Measurements from ENCODE around the gene C14orf93.

DNA sequence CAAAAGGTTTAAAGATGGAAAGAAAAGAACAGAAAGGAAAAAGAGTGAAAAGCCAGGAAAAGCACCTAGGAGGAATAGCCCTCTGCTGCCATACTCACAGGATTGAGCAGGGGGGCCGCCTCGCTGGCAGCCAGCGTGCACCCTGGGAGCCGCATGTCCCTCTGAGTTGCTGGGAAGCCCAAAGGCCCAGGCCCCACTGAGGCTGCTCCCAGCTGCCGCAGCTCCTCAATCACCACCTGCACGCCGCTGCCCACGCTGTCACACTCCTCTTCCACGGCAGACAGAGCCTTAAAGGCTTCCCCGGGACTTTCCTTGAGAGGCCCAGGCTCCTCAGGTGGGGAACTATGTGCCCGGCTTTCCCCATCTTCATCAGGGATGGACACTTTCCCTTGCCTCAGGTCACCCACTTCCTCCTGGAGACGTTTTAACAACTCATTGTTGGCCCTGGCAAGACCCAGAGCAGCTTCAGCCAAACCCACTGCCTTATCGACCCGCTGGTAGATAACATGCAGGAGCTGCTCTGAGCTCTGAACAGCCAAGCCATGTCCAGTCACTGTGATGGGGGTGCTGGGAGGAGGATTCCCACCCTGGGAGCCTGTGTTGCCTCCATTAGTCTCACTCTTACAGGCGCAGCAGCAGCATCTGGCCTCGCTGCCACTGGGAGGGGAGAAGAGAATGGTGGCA, 11.5 kb downstream of the C14orf93 start:
- no peak for TF ChIP-seq POLR2A (IDR thresholded peaks at IDR 0.05)
- TF ChIP-seq, protein P1, sequence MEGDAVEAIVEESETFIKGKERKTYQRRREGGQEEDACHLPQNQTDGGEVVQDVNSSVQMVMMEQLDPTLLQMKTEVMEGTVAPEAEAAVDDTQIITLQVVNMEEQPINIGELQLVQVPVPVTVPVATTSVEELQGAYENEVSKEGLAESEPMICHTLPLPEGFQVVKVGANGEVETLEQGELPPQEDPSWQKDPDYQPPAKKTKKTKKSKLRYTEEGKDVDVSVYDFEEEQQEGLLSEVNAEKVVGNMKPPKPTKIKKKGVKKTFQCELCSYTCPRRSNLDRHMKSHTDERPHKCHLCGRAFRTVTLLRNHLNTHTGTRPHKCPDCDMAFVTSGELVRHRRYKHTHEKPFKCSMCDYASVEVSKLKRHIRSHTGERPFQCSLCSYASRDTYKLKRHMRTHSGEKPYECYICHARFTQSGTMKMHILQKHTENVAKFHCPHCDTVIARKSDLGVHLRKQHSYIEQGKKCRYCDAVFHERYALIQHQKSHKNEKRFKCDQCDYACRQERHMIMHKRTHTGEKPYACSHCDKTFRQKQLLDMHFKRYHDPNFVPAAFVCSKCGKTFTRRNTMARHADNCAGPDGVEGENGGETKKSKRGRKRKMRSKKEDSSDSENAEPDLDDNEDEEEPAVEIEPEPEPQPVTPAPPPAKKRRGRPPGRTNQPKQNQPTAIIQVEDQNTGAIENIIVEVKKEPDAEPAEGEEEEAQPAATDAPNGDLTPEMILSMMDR (IDR thresholded peaks at IDR 0.05) = no peak

Data from uterus (tissue), 2 donors.